Stimulated activated CD8-positive, alpha-beta memory T cell treated with anti-CD3 and anti-CD28 coated beads, Interleukin-15, amount 100 ng/mL, for 24 hours (primary cell): ENCODE results near the gene LRRC23.
"Not testable (repeated sequence)": the region's sequence is repeated elsewhere in the genome, so short reads cannot be mapped to it uniquely, and the experiment has no call there.

Source experiments
- DNase-seq: peaks from one replicate; pipeline ENCODE4 v3.0.0-alpha.2; 2020; ENCODE audit warnings: low read depth

The LRRC23 gene

GRCh38 chr12:6904280-6905276 is at the start of gene LRRC23:
Gene LRRC23, plus strand, starts transcription at chr12:6904822. Its CDS starts 812 bp downstream, at chr12:6905634.
- peak; percentile 85 for DNase-seq

GRCh38 chr12:6855322-6855721 is 49.3 kb upstream of the LRRC23 start:
- DNase-seq = no peak

GRCh38 chr12:6858799-6859198 is 45.8 kb upstream of the LRRC23 start:
- no peak for DNase-seq

GRCh38 chr12:6860116-6860515 is 44.5 kb upstream of the LRRC23 start:
- no peak for DNase-seq

GRCh38 chr12:6860942-6861341 is 43.7 kb upstream of the LRRC23 start:
- no peak for DNase-seq

- no peak for DNase-seq
These were observed 43.2 kb upstream of the LRRC23 start for GRCh38 chr12:6861391-6861790.

- no peak for DNase-seq
These were observed 41.6 kb upstream of the LRRC23 start for GRCh38 chr12:6863033-6863432.

GRCh38 chr12:6863586-6864321 is 40.9 kb upstream of the LRRC23 start:
- no peak for DNase-seq

- not testable (repeated sequence) for DNase-seq
These were observed 39.3 kb upstream of the LRRC23 start for GRCh38 chr12:6865307-6865706.

- no peak for DNase-seq
These were observed 38.3 kb upstream of the LRRC23 start for GRCh38 chr12:6866163-6866919.

- DNase-seq = no peak
These were observed 37.7 kb upstream of the LRRC23 start for GRCh38 chr12:6866920-6867412.

GRCh38 chr12:6867413-6868210 is 37.0 kb upstream of the LRRC23 start, which contains the start of gene TPI1:
Gene TPI1, plus strand, starts transcription at chr12:6867531. Its CDS starts 36 bp downstream, at chr12:6867567.
- DNase-seq = peak; percentile 66

GRCh38 chr12:6868211-6869048 is 36.2 kb upstream of the LRRC23 start:
- DNase-seq = no peak

GRCh38 chr12:6869049-6870021 is 35.3 kb upstream of the LRRC23 start:
- peak; percentile 67 for DNase-seq

GRCh38 chr12:6870304-6870703 is 34.3 kb upstream of the LRRC23 start:
- DNase-seq = not testable (repeated sequence)

GRCh38 chr12:6871052-6871957 is 33.3 kb upstream of the LRRC23 start:
- DNase-seq = no peak
